ENCODE results near the gene PRSS56.

The PRSS56 gene

GRCh38 chr2:232502911-232503808, 17.0 kb upstream of the PRSS56 start:
- no peak for FAIRE-seq

- FAIRE-seq: no peak
Observed at GRCh38 chr2:232503809-232504323, 16.3 kb upstream of the PRSS56 start.

- no peak for FAIRE-seq
Observed at GRCh38 chr2:232504438-232504837, 15.8 kb upstream of the PRSS56 start.

- no peak for FAIRE-seq
Observed at GRCh38 chr2:232505856-232506255, 14.3 kb upstream of the PRSS56 start.

- no peak for FAIRE-seq
Observed at GRCh38 chr2:232506709-232507108, 13.5 kb upstream of the PRSS56 start.

- no peak for FAIRE-seq
Observed at GRCh38 chr2:232508251-232508650, 11.9 kb upstream of the PRSS56 start.

GRCh38 chr2:232511336-232511890, 8.8 kb upstream of the PRSS56 start:
- FAIRE-seq: no peak

GRCh38 chr2:232512602-232513001, 7.6 kb upstream of the PRSS56 start:
- FAIRE-seq: no peak

- FAIRE-seq: no peak
Observed at GRCh38 chr2:232513353-232513752, 6.8 kb upstream of the PRSS56 start.

- FAIRE-seq: no peak
Observed at GRCh38 chr2:232515639-232516038, 4.5 kb upstream of the PRSS56 start.

- FAIRE-seq: no peak
Observed at GRCh38 chr2:232516551-232516950, 3.6 kb upstream of the PRSS56 start.

GRCh38 chr2:232518844-232519243, 1.3 kb upstream of the PRSS56 start:
- no peak for FAIRE-seq

GRCh38 chr2:232520489-232520888, 301 bp downstream of the PRSS56 start:
- no peak for FAIRE-seq

- FAIRE-seq: no peak
Observed at GRCh38 chr2:232521098-232521497, 910 bp downstream of the PRSS56 start.

GRCh38 chr2:232521959-232522622, 1.9 kb downstream of the PRSS56 start:
- no peak for FAIRE-seq

GRCh38 chr2:232522623-232523401, 2.6 kb downstream of the PRSS56 start:
- FAIRE-seq: no peak

GRCh38 chr2:232523402-232523681, 3.2 kb downstream of the PRSS56 start:
- FAIRE-seq: no peak

GRCh38 chr2:232523682-232524597, 3.8 kb downstream of the PRSS56 start:
- no peak for FAIRE-seq

- no peak for FAIRE-seq
Observed at GRCh38 chr2:232524771-232525170, 4.6 kb downstream of the PRSS56 start.

- no peak for FAIRE-seq
Observed at GRCh38 chr2:232525199-232525598, 5.0 kb downstream of the PRSS56 start.

- no peak for FAIRE-seq
Observed at GRCh38 chr2:232525791-232526371, 5.7 kb downstream of the PRSS56 start, which contains the start of gene CHRND. Gene CHRND (plus strand): TSS chr2:232526160. CDS start chr2:232526216, 56 bp downstream.
